Muscle layer of colon (tissue), 2 donors: ENCODE measurements around the gene CST4.
"Not testable (repeated sequence)": the region's sequence is repeated elsewhere in the genome, so short reads cannot be mapped to it uniquely, and the experiment has no call there.

ENCODE experiments used
- H3K27ac ChIP-seq: one replicate; pipeline ENCODE4 v1.7.0; 2013; ENCODE audit warnings: low read depth, mild to moderate bottlenecking, low read length, moderate library complexity
- H3K27me3 ChIP-seq, 2 donors: one replicate each; pipeline ENCODE4 v1.7.0; 2013; ENCODE audit warnings: low read length in 2 of 2, mild to moderate bottlenecking in 2 of 2; ENCODE audit not compliant: insufficient read depth in 2 of 2, control insufficient read depth in 1 of 2
- H3K36me3 ChIP-seq: one replicate; pipeline ENCODE4 v1.7.0; 2013; ENCODE audit warnings: mild to moderate bottlenecking, low read length; ENCODE audit not compliant: insufficient read depth
- H3K4me1 ChIP-seq: one replicate; pipeline ENCODE4 v1.7.0; 2013; ENCODE audit warnings: mild to moderate bottlenecking, low read length; ENCODE audit not compliant: insufficient read depth
- H3K4me3 ChIP-seq, 2 donors: one replicate each; pipeline ENCODE4 v1.7.0; 2013; ENCODE audit warnings: low read length in 2 of 2, low read depth in 1 of 2, mild to moderate bottlenecking in 1 of 2, moderate library complexity in 1 of 2
- H3K9ac ChIP-seq: one replicate; pipeline ENCODE4 v1.7.0; 2013; ENCODE audit warnings: low read length
- H3K9me3 ChIP-seq: one replicate; pipeline ENCODE4 v1.7.0; 2013; ENCODE audit warnings: mild to moderate bottlenecking, low read length
- donor health status: abdominal sarcoma.
- donor health status: Adenocarcinoma of cecum.

CST4 gene

GRCh38 chr20:23688684-23689398, at the start of gene CST4:
CST4 (minus strand) TSS chr20:23689038; CDS start chr20:23688969, 69 bp downstream.
- not testable (repeated sequence) for H3K9me3 ChIP-seq, H3K4me1 ChIP-seq, H3K27ac ChIP-seq, H3K27me3 ChIP-seq, H3K4me3 ChIP-seq, H3K36me3 ChIP-seq, H3K9ac ChIP-seq

- H3K4me3 ChIP-seq, H3K9me3 ChIP-seq, H3K27ac ChIP-seq, H3K9ac ChIP-seq, H3K27me3 ChIP-seq, H3K36me3 ChIP-seq, H3K4me1 ChIP-seq: not testable (repeated sequence)
Observed at GRCh38 chr20:23735391-23735790, 46.6 kb upstream of the CST4 start.

DNA sequence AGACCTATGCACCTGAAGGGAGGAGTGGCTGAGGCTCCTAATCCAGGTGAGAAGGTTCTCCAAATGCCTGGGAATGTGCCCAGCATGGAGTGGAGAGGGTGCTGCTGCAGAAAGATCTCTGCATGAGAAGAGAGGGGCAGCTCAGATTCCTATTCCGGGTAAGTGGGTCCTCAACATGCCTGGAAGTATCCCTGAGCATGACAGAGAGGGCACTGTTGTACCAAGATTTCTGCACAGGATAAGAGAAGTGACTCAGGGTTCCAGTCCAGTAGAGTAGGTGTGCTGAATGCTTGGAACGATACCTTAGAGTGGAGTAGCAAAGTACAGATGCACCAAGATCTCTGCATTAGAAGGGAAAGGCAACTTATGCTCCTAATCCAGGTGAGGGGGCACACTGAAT, 46.1 kb upstream of the CST4 start:
- not testable (repeated sequence) for H3K4me3 ChIP-seq, H3K9ac ChIP-seq, H3K27ac ChIP-seq, H3K9me3 ChIP-seq, H3K4me1 ChIP-seq, H3K27me3 ChIP-seq, H3K36me3 ChIP-seq

DNA sequence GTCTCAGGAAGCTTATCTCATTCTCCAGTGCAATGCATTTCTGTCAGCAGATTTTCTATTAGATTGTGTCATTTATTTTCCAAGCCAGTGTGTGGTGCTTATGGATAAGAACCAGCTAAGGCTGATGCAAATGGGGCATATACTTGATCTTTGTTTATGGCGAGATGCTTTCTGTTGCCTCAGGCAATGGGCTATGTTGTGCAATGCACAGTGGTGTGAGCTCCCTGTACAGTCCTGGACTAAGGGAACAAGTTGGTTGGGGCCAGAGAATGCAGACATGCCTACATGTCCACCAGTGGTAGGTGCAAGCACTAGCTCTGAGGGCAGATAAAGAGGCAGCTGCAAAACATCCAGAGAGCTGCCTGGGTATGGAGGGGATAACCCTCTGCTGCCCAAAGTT, 45.6 kb upstream of the CST4 start:
- not testable (repeated sequence) for H3K9me3 ChIP-seq, H3K9ac ChIP-seq, H3K27ac ChIP-seq, H3K36me3 ChIP-seq, H3K4me1 ChIP-seq, H3K4me3 ChIP-seq, H3K27me3 ChIP-seq

- no peaks in the 10 kb centered on the region for H3K4me1 ChIP-seq
- H3K27me3 ChIP-seq, result no peaks in the 10 kb centered on the region
- H3K36me3 ChIP-seq, result no peaks in the 10 kb centered on the region
- H3K27ac ChIP-seq, result no peak overlapping the region
- no peaks in the 10 kb centered on the region for H3K9me3 ChIP-seq
- H3K9ac ChIP-seq, result no peak overlapping the region
- H3K4me3 ChIP-seq, result no peak overlapping the region
Observed at GRCh38 chr20:23727016-23727415, 38.2 kb upstream of the CST4 start.

DNA sequence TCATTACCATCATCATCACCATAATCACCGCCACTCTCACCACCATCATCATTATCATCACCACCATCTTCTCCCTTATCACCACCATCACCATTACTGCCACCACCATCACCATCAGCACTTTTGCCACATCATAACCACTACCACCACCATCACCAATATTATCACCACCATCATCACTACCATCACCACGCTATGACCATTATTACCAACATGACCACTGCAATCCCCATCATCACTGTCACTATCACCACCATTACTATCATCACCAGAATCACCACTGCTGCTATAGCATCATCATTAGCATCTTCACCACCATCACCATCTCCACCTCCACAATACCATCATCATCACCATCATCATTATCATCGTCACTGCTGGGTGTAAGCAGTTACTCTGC, 36.3 kb upstream of the CST4 start:
- Histone ChIP-seq H3K36me3 (no peaks in the 10 kb centered on the region), H3K9ac (no peak overlapping the region), H3K4me3 (no peak overlapping the region), H3K27me3 (no peaks in the 10 kb centered on the region), H3K9me3 (no peaks in the 10 kb centered on the region), H3K27ac (no peak overlapping the region), H3K4me1 (no peaks in the 10 kb centered on the region)

DNA sequence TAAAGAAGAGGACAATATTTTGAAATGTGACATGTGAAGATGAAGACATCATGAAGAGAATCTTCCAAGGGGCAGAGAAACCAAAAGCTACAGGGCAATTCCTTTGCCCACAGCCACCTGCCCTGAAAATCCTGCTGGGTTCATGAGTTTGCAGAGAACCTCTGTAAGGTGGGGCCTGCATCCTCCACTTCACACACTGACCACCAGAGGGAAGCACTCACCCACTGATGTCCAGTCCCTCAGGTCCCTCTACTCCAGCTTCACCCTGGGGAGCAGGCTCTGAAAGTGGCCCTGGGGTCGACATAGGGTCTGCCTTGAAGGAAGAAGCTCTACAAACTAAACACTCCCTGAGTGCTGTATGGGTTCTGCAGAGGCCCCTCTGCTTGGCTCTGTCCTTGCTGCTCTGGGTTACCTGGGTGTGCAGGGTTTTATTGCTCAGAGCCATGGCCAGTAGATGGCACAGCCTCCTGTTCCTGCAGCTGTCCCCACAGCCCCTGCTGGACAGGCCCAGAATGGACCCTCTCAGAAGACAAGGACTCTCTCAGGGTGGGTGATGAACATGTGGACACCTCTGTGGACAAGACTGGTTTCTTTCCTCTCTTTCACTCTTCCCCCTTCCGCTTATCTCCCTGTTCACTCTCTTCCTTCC, 34.9 kb upstream of the CST4 start:
- not testable (repeated sequence) for H3K9ac ChIP-seq, H3K4me1 ChIP-seq, H3K9me3 ChIP-seq, H3K36me3 ChIP-seq, H3K4me3 ChIP-seq, H3K27ac ChIP-seq, H3K27me3 ChIP-seq

- not testable (repeated sequence) for H3K27me3 ChIP-seq, H3K9ac ChIP-seq, H3K36me3 ChIP-seq, H3K9me3 ChIP-seq, H3K27ac ChIP-seq, H3K4me1 ChIP-seq, H3K4me3 ChIP-seq
Observed at GRCh38 chr20:23722851-23723250, 34.0 kb upstream of the CST4 start.

- Histone ChIP-seq H3K27me3 (no peaks in the 10 kb centered on the region), H3K4me3 (no peak overlapping the region), H3K9me3 (no peaks in the 10 kb centered on the region), H3K27ac (no peak overlapping the region), H3K9ac (no peak overlapping the region), H3K36me3 (no peaks in the 10 kb centered on the region), H3K4me1 (no peaks in the 10 kb centered on the region)
Observed at GRCh38 chr20:23721962-23722361, 33.1 kb upstream of the CST4 start.

DNA sequence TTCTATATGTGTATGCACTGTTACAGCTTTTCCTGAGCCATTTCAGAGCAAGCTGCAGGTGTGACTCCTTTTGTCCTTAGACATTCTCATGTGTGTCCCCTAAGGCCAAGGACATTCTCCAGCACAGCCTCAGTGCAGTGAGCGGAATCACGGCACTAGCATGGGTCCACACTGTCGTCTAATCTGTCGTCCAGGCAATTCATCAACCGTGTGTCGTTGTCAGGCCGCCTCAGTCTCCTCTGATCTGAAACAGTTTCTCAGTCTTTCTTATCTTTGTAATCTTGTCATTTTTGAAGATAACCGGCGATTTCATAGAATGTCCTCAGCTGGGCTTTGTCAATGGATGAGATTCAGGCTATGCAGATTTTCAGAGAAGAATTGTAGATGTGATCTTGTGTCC, 30.5 kb upstream of the CST4 start:
- H3K9me3 ChIP-seq, H3K27me3 ChIP-seq, H3K9ac ChIP-seq, H3K36me3 ChIP-seq, H3K4me3 ChIP-seq, H3K4me1 ChIP-seq, H3K27ac ChIP-seq: not testable (repeated sequence)

DNA sequence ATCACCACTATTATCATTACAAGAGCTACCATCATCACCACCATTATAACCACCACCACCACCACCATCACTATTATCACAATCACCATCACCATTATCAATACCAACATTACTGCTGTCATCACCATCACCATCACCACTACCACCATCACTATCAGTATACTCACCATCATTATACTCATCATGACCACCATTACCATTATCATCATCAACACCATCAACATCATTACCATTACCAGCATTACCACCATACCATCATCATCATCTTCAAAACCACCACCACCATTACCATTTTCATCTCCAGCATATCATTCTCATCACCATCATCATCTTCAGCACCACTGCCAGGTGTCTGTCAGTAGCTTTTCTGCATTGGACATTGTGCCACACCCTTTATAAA, 22.9 kb upstream of the CST4 start:
- H3K27me3 ChIP-seq, H3K4me1 ChIP-seq, H3K36me3 ChIP-seq, H3K4me3 ChIP-seq, H3K27ac ChIP-seq, H3K9ac ChIP-seq, H3K9me3 ChIP-seq: not testable (repeated sequence)

- Histone ChIP-seq H3K27me3 (no peaks in the 10 kb centered on the region), H3K4me3 (no peak overlapping the region), H3K4me1 (no peaks in the 10 kb centered on the region), H3K9ac (no peak overlapping the region), H3K9me3 (no peaks in the 10 kb centered on the region), H3K27ac (no peak overlapping the region), H3K36me3 (no peaks in the 10 kb centered on the region)
Observed at GRCh38 chr20:23710771-23711170, 21.9 kb upstream of the CST4 start.
